ENCODE results near the gene KRTAP19-5.
A peak's percentile ranks its signal among the peaks of the same experiment; 100 is the strongest.

KRTAP19-5 gene

GRCh38 chr21:30478004-30478403 is 23.9 kb downstream of the KRTAP19-5 start:
- DNase-seq (ENCODE audit: low read depth), result no peak
- TF ChIP-seq MAX (IDR thresholded peaks at IDR 0.05; ENCODE audit: low read depth, low read length) (no peak), POLR2A (IDR thresholded peaks at IDR 0.05; ENCODE audit: extremely low read depth, insufficient read length) (no peak), MYC (IDR thresholded peaks at IDR 0.05; ENCODE audit: low read depth, low read length) (no peak), CTCF (IDR thresholded peaks at IDR 0.05; ENCODE audit: low read depth, low read length) (no peak)
- no peak overlapping the region for H3K4me3 ChIP-seq (ENCODE audit: low read depth, low read length)

GRCh38 chr21:30468900-30469714 is 32.8 kb downstream of the KRTAP19-5 start:
- TF ChIP-seq POLR2A (IDR thresholded peaks at IDR 0.05; ENCODE audit: extremely low read depth, insufficient read length), result no peak
- no peak for TF ChIP-seq MAX (IDR thresholded peaks at IDR 0.05; ENCODE audit: low read depth, low read length)
- TF ChIP-seq CTCF (IDR thresholded peaks at IDR 0.05; ENCODE audit: low read depth, low read length), result no peak
- no peak for TF ChIP-seq MYC (IDR thresholded peaks at IDR 0.05; ENCODE audit: low read depth, low read length)
- no peak overlapping the region for H3K4me3 ChIP-seq (ENCODE audit: low read depth, low read length)
- DNase-seq (ENCODE audit: low read depth), result no peak

GRCh38 chr21:30463713-30464112 is 38.2 kb downstream of the KRTAP19-5 start:
- no peak overlapping the region for H3K4me3 ChIP-seq (ENCODE audit: low read depth, low read length)
- DNase-seq (ENCODE audit: low read depth), result peak; percentile 25
- TF ChIP-seq MYC (IDR thresholded peaks at IDR 0.05; ENCODE audit: low read depth, low read length), result no peak
- TF ChIP-seq MAX (IDR thresholded peaks at IDR 0.05; ENCODE audit: low read depth, low read length), result no peak
- peak; percentile 58 for TF ChIP-seq CTCF (IDR thresholded peaks at IDR 0.05; ENCODE audit: low read depth, low read length)
- TF ChIP-seq POLR2A (IDR thresholded peaks at IDR 0.05; ENCODE audit: extremely low read depth, insufficient read length), result no peak

Data from NB4 (cell line).